ENCODE measurements around the gene SLC36A1.

SLC36A1 gene

DNA sequence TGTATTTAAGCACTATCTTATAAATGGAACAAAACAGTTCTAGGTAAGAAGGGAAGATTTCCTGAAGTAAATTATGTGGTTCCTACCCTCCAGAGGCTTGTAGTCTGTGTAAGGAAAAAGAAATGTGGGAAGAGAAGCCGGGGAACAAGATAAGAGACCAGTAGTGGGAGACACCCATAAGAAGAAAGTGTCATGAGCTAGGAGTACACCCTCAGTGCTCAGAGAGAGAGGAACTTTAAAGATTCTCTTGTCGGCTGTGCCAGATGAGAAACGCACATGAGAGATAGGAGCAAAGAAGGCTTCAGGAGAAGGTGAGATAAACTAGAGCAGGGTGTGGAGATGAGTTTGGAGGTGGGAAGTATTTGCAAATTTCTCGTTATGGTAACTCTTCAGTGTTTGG, 18.1 kb downstream of the SLC36A1 start:
- Histone ChIP-seq H3K36me3 (ENCODE audit: control insufficient read depth in 2 of 2, insufficient read depth in 2 of 2, low read length in 2 of 2) (peaks cover 30 to 44% of the 10 kb centered on the region in 2 donors), H3K9me3 (ENCODE audit: control insufficient read depth in 2 of 2, low read length in 2 of 2) (no peaks in the 10 kb centered on the region)

DNA sequence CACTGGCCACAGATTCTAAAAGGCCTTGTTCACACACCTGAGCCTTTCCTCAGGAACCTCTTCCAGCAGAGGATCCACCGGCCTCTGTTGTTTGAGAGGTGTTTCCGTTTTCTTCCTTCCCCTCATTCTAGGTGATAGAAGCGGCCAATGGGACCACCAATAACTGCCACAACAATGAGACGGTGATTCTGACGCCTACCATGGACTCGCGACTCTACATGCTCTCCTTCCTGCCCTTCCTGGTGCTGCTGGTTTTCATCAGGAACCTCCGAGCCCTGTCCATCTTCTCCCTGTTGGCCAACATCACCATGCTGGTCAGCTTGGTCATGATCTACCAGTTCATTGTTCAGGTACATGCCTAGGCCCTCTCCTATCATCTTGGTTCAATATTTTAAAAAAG, 20.2 kb downstream of the SLC36A1 start:
- Histone ChIP-seq H3K4me3 (ENCODE audit: low read length in 2 of 2) (no peak overlapping the region), H3K9ac (ENCODE audit: low read depth in 1 of 2, low read length in 2 of 2) (no peak overlapping the region), H3K27me3 (ENCODE audit: control insufficient read depth in 2 of 2, insufficient read depth in 2 of 2, low read length in 2 of 2) (no peaks in the 10 kb centered on the region), H3K27ac (ENCODE audit: low read depth in 2 of 2, low read length in 2 of 2) (no peak overlapping the region), H3K36me3 (ENCODE audit: control insufficient read depth in 2 of 2, insufficient read depth in 2 of 2, low read length in 2 of 2) (peaks cover 34 to 52% of the 10 kb centered on the region in 2 donors), H3K9me3 (ENCODE audit: control insufficient read depth in 2 of 2, low read length in 2 of 2) (no peaks in the 10 kb centered on the region), H3K4me1 (ENCODE audit: control insufficient read depth in 2 of 2, insufficient read depth in 2 of 2, low read length in 2 of 2) (peaks cover 0 to 4% of the 10 kb centered on the region in 2 donors)

More for the DNA sequence above, 18.1 kb downstream of the SLC36A1 start:
- H3K4me3 ChIP-seq (ENCODE audit: low read length in 2 of 2), result no peak overlapping the region
- H3K9ac ChIP-seq (ENCODE audit: low read depth in 1 of 2, low read length in 2 of 2), result no peak overlapping the region
- peaks cover 0 to 4% of the 10 kb centered on the region in 2 donors for H3K4me1 ChIP-seq (ENCODE audit: control insufficient read depth in 2 of 2, insufficient read depth in 2 of 2, low read length in 2 of 2)
- no peaks in the 10 kb centered on the region for H3K27me3 ChIP-seq (ENCODE audit: control insufficient read depth in 2 of 2, insufficient read depth in 2 of 2, low read length in 2 of 2)
- no peak overlapping the region for H3K27ac ChIP-seq (ENCODE audit: low read depth in 2 of 2, low read length in 2 of 2)

DNA sequence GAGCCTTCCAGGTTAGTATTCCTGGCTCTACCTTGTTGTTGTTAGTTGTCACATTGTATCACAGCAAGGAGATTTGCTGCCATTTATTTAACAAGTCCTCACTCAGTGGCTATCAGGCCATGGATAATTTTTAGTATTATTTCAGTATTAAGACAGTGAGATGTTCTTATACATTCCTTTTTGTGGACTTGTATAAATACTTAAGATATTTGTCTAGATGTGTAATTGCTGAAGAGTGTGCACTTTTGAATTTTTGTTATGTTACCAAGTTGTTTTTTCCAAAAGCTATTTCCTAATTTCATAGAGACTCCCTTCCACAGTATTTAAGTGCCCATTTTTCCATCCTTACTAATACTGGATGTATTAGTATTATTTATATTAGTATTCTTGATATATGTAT, 22.0 kb downstream of the SLC36A1 start:
- peaks cover 0 to 4% of the 10 kb centered on the region in 2 donors for H3K4me1 ChIP-seq (ENCODE audit: control insufficient read depth in 2 of 2, insufficient read depth in 2 of 2, low read length in 2 of 2)
- no peak overlapping the region for H3K9ac ChIP-seq (ENCODE audit: low read depth in 1 of 2, low read length in 2 of 2)
- H3K4me3 ChIP-seq (ENCODE audit: low read length in 2 of 2), result no peak overlapping the region
- no peak overlapping the region for H3K27ac ChIP-seq (ENCODE audit: low read depth in 2 of 2, low read length in 2 of 2)
- H3K27me3 ChIP-seq (ENCODE audit: control insufficient read depth in 2 of 2, insufficient read depth in 2 of 2, low read length in 2 of 2), result no peaks in the 10 kb centered on the region
- H3K9me3 ChIP-seq (ENCODE audit: control insufficient read depth in 2 of 2, low read length in 2 of 2), result no peaks in the 10 kb centered on the region
- H3K36me3 ChIP-seq (ENCODE audit: control insufficient read depth in 2 of 2, insufficient read depth in 2 of 2, low read length in 2 of 2), result peaks cover 34 to 49% of the 10 kb centered on the region in 2 donors

DNA sequence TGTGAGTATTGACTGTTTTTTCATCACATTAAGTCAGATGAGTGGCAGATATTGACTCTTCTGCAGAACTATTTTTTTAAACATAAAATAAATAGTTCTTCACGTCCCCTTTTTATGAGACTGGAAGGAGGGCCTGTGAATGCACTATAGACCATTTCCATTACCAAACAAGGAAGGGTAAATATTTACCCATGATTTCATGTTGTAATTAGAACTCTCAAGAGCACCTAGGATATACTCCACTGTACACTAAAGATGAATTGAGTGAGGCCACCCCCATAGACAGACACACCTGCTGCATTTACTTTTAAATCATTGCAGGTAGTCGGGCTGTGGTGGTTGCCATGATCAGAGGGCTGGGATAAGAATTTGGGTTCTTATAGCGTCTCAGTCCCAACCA, 22.6 kb downstream of the SLC36A1 start:
- Histone ChIP-seq H3K9me3 (ENCODE audit: control insufficient read depth in 2 of 2, low read length in 2 of 2) (no peaks in the 10 kb centered on the region), H3K27ac (ENCODE audit: low read depth in 2 of 2, low read length in 2 of 2) (no peak overlapping the region), H3K36me3 (ENCODE audit: control insufficient read depth in 2 of 2, insufficient read depth in 2 of 2, low read length in 2 of 2) (peaks cover 31 to 43% of the 10 kb centered on the region in 2 donors)

DNA sequence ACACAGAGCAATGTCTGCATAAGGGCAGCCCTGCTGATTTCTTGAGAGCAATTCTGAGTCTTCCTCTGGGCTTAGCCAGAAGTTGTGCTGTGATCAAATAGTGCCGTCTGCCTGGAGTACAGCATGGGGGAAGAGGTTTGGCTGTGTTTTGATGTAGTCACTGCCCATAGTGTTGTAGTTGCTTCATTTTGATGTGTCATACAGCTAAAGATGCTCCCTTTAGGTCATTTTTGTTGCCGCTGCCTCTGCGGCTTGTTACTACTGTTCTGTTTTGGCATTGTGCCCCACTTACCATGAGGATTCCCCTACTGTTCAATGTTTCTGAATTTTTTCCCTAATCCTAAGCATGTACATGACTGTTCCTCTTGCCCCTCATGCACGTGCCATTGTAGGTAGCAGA, 23.0 kb downstream of the SLC36A1 start:
- H3K27ac ChIP-seq (ENCODE audit: low read depth in 2 of 2, low read length in 2 of 2), result no peak overlapping the region
- no peaks in the 10 kb centered on the region for H3K27me3 ChIP-seq (ENCODE audit: control insufficient read depth in 2 of 2, insufficient read depth in 2 of 2, low read length in 2 of 2)
- H3K4me3 ChIP-seq (ENCODE audit: low read length in 2 of 2), result no peak overlapping the region
- H3K9me3 ChIP-seq (ENCODE audit: control insufficient read depth in 2 of 2, low read length in 2 of 2), result no peaks in the 10 kb centered on the region
- H3K4me1 ChIP-seq (ENCODE audit: control insufficient read depth in 2 of 2, insufficient read depth in 2 of 2, low read length in 2 of 2), result peaks cover 0 to 4% of the 10 kb centered on the region in 2 donors
- no peak overlapping the region for H3K9ac ChIP-seq (ENCODE audit: low read depth in 1 of 2, low read length in 2 of 2)
- H3K36me3 ChIP-seq (ENCODE audit: control insufficient read depth in 2 of 2, insufficient read depth in 2 of 2, low read length in 2 of 2), result peaks cover 28 to 42% of the 10 kb centered on the region in 2 donors

More for the DNA sequence above, 22.6 kb downstream of the SLC36A1 start:
- no peak overlapping the region for H3K4me3 ChIP-seq (ENCODE audit: low read length in 2 of 2)
- no peak overlapping the region for H3K9ac ChIP-seq (ENCODE audit: low read depth in 1 of 2, low read length in 2 of 2)
- H3K27me3 ChIP-seq (ENCODE audit: control insufficient read depth in 2 of 2, insufficient read depth in 2 of 2, low read length in 2 of 2), result no peaks in the 10 kb centered on the region
- peaks cover 0 to 4% of the 10 kb centered on the region in 2 donors for H3K4me1 ChIP-seq (ENCODE audit: control insufficient read depth in 2 of 2, insufficient read depth in 2 of 2, low read length in 2 of 2)

DNA sequence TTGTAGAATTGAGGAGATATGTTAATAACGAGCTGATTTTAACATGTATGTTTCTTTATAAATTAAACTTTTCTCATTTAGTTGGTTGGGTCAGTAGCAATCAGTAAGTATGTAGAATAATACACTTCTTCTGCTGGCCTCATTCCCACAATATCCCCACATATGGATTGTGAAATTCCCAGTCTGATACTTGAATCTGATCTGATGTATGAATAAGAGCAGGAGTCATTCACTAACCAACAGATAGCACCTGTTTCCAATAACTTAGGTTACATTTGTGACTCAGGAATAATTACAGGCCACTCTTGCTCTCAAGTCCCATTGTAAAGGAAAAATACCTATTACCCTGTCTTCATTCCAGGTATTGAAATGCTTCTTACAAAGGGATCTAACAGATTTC, 23.9 kb downstream of the SLC36A1 start:
- Histone ChIP-seq H3K9me3 (ENCODE audit: control insufficient read depth in 2 of 2, low read length in 2 of 2) (no peaks in the 10 kb centered on the region), H3K9ac (ENCODE audit: low read depth in 1 of 2, low read length in 2 of 2) (no peak overlapping the region), H3K4me1 (ENCODE audit: control insufficient read depth in 2 of 2, insufficient read depth in 2 of 2, low read length in 2 of 2) (peaks cover 0 to 4% of the 10 kb centered on the region in 2 donors), H3K4me3 (ENCODE audit: low read length in 2 of 2) (no peak overlapping the region), H3K27me3 (ENCODE audit: control insufficient read depth in 2 of 2, insufficient read depth in 2 of 2, low read length in 2 of 2) (no peaks in the 10 kb centered on the region), H3K36me3 (ENCODE audit: control insufficient read depth in 2 of 2, insufficient read depth in 2 of 2, low read length in 2 of 2) (peaks cover 31 to 43% of the 10 kb centered on the region in 2 donors), H3K27ac (ENCODE audit: low read depth in 2 of 2, low read length in 2 of 2) (no peak overlapping the region)

DNA sequence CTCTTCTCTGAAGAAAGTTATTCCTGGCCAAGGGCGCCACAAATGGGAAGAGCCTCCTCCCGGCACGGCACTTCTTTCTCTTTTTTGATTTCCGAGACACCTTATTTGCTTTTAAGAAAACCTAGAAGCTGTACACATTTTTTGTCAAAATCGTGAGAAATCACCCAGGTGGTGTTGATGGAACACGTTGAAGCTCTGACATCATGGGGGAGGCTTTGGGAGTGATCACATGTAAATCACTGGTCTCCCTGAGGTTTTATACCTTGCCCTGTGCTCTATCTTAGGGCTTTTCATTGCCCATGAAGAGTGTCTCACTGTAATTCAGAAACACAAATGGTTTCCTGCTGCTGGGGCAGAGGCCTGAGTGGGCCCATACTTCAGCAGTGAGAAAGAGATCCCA, 27.4 kb downstream of the SLC36A1 start:
- H3K9ac ChIP-seq (ENCODE audit: low read depth in 1 of 2, low read length in 2 of 2), result no peak overlapping the region
- H3K27me3 ChIP-seq (ENCODE audit: control insufficient read depth in 2 of 2, insufficient read depth in 2 of 2, low read length in 2 of 2), result no peaks in the 10 kb centered on the region
- H3K4me1 ChIP-seq (ENCODE audit: control insufficient read depth in 2 of 2, insufficient read depth in 2 of 2, low read length in 2 of 2), result peaks cover 0 to 4% of the 10 kb centered on the region in 2 donors
- H3K36me3 ChIP-seq (ENCODE audit: control insufficient read depth in 2 of 2, insufficient read depth in 2 of 2, low read length in 2 of 2), result peaks cover 50 to 59% of the 10 kb centered on the region in 2 donors
- H3K27ac ChIP-seq (ENCODE audit: low read depth in 2 of 2, low read length in 2 of 2), result no peak overlapping the region
- H3K9me3 ChIP-seq (ENCODE audit: control insufficient read depth in 2 of 2, low read length in 2 of 2), result no peaks in the 10 kb centered on the region
- no peak overlapping the region for H3K4me3 ChIP-seq (ENCODE audit: low read length in 2 of 2)

DNA sequence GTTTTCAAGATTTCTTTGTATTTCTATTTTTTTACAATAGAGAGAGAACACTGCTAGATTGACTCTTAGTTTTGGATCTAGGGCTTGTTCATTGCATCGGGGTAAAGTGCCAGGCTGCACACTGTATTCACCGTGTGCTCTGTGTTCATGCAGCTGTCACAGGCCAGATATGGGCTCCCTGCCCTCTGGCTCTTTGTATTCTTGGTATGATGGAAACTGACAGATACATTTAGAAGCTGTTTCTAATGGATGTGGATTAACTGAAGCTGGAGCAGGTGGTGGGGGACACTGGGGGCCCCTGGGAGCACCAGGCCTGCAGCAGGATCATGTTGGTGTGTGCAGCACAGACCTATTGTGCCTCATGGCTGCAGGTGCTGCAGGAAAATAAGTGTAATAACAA, 28.0 kb downstream of the SLC36A1 start:
- H3K27me3 ChIP-seq (ENCODE audit: control insufficient read depth in 2 of 2, insufficient read depth in 2 of 2, low read length in 2 of 2), result no peaks in the 10 kb centered on the region
- H3K4me3 ChIP-seq (ENCODE audit: low read length in 2 of 2), result no peak overlapping the region
- peaks cover 0 to 1% of the 10 kb centered on the region in 2 donors for H3K4me1 ChIP-seq (ENCODE audit: control insufficient read depth in 2 of 2, insufficient read depth in 2 of 2, low read length in 2 of 2)
- H3K36me3 ChIP-seq (ENCODE audit: control insufficient read depth in 2 of 2, insufficient read depth in 2 of 2, low read length in 2 of 2), result peaks cover 47 to 57% of the 10 kb centered on the region in 2 donors
- no peak overlapping the region for H3K9ac ChIP-seq (ENCODE audit: low read depth in 1 of 2, low read length in 2 of 2)
- no peak overlapping the region for H3K27ac ChIP-seq (ENCODE audit: low read depth in 2 of 2, low read length in 2 of 2)
- no peaks in the 10 kb centered on the region for H3K9me3 ChIP-seq (ENCODE audit: control insufficient read depth in 2 of 2, low read length in 2 of 2)

DNA sequence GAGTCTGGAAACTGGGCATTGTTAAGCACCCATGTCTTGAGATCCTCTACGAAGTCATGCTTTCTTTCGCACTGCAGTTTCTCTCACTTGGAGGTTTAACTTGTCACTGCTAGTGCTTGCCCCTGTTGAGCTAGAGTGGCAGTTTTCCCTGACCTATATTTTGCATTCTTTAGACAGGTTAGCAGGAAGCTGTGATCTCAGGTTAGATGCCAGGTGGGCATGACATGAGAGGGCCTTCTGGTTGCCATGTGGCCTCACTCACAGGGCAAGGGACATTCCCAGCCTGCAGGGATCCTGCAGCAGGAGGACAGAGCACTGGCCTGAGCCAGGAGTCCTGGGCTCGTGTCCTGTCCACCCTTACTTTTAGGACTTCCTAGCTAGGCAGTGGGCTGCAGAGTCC, 28.6 kb downstream of the SLC36A1 start:
- Histone ChIP-seq H3K27me3 (ENCODE audit: control insufficient read depth in 2 of 2, insufficient read depth in 2 of 2, low read length in 2 of 2) (no peaks in the 10 kb centered on the region), H3K4me3 (ENCODE audit: low read length in 2 of 2) (no peak overlapping the region), H3K36me3 (ENCODE audit: control insufficient read depth in 2 of 2, insufficient read depth in 2 of 2, low read length in 2 of 2) (peaks cover 50 to 59% of the 10 kb centered on the region in 2 donors), H3K9me3 (ENCODE audit: control insufficient read depth in 2 of 2, low read length in 2 of 2) (no peaks in the 10 kb centered on the region), H3K9ac (ENCODE audit: low read depth in 1 of 2, low read length in 2 of 2) (no peak overlapping the region), H3K27ac (ENCODE audit: low read depth in 2 of 2, low read length in 2 of 2) (no peak overlapping the region), H3K4me1 (ENCODE audit: control insufficient read depth in 2 of 2, insufficient read depth in 2 of 2, low read length in 2 of 2) (no peaks in the 10 kb centered on the region)

DNA sequence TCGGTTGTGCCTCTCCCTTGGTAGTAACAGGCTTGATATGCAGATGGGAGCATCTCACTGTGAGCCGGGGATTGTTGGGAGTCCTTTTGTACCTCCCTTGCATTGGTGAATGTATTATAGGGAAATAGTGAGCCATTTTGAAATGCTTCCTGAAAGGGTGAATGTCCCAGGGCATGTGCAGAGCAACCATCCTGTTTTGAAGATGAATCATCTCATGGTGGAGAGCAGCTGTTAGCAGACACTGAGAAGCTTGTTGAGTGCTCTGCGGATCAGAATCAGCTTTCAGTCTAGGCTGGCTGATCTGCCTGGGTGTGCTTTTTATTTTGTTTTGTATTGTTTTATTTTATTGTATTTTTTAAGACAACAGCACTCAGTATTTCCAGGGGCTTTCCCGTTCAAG, 29.7 kb downstream of the SLC36A1 start:
- H3K36me3 ChIP-seq (ENCODE audit: control insufficient read depth in 2 of 2, insufficient read depth in 2 of 2, low read length in 2 of 2), result peaks cover 53 to 62% of the 10 kb centered on the region in 2 donors

More for the DNA sequence above, 29.7 kb downstream of the SLC36A1 start:
- no peaks in the 10 kb centered on the region for H3K4me1 ChIP-seq (ENCODE audit: control insufficient read depth in 2 of 2, insufficient read depth in 2 of 2, low read length in 2 of 2)
- H3K27ac ChIP-seq (ENCODE audit: low read depth in 2 of 2, low read length in 2 of 2), result no peak overlapping the region
- no peaks in the 10 kb centered on the region for H3K9me3 ChIP-seq (ENCODE audit: control insufficient read depth in 2 of 2, low read length in 2 of 2)
- H3K9ac ChIP-seq (ENCODE audit: low read depth in 1 of 2, low read length in 2 of 2), result no peak overlapping the region
- H3K27me3 ChIP-seq (ENCODE audit: control insufficient read depth in 2 of 2, insufficient read depth in 2 of 2, low read length in 2 of 2), result no peaks in the 10 kb centered on the region
- H3K4me3 ChIP-seq (ENCODE audit: low read length in 2 of 2), result no peak overlapping the region

Measured in mucosa of rectum (tissue), 2 donors.